ENCODE data around the gene ASGR1.

- no peak for TF ChIP-seq CTCF (IDR thresholded peaks at IDR 0.05; ENCODE audit: borderline replicate concordance, extremely low read depth, low read length, poor library complexity, severe bottlenecking)
- no peak for TF ChIP-seq EZH2 (IDR thresholded peaks at IDR 0.05; ENCODE audit: borderline replicate concordance, low read depth, low read length, severe bottlenecking)
Measured at GRCh38 chr17:7174603-7175326, 4.4 kb downstream of the ASGR1 start.

Measured in DND-41 (cell line).